GM18508 (cell line): ENCODE data around the gene RPS6KB1.
"Not testable (repeated sequence)": the region's sequence is repeated elsewhere in the genome, so short reads cannot be mapped to it uniquely, and the experiment has no call there.

Experiments
- ATAC-seq: cut with Tn5 transposase; IDR thresholded peaks from one replicate; pipeline ENCODE4 v1.9.1; 2021; ENCODE audit warnings: moderate number of reproducible peaks; ENCODE audit not compliant: insufficient read depth, unreplicated experiment

The RPS6KB1 gene

GRCh38 chr17:59869941-59870218 lies 23.0 kb upstream of the RPS6KB1 start:
- no peak for ATAC-seq

DNA sequence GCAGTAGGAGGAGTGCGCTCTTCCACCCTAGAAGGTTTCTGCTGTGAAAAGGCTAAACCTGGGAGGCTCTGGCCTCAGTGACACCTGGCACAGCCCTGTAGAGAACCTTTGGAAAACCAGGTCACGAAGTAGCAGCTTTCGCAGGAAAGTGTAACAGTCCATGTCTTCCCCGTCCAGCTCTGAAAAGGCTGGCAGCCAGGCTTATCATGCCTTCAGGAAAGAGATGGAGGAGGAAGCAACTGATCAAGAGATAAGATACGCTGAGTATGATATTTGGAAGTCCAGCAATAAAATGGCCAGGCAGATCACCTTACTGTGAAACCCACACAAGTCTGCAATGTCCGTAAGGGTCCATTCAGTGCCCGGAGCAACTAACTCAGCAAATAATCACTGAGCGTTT lies 22.4 kb upstream of the RPS6KB1 start:
- no peak for ATAC-seq

DNA sequence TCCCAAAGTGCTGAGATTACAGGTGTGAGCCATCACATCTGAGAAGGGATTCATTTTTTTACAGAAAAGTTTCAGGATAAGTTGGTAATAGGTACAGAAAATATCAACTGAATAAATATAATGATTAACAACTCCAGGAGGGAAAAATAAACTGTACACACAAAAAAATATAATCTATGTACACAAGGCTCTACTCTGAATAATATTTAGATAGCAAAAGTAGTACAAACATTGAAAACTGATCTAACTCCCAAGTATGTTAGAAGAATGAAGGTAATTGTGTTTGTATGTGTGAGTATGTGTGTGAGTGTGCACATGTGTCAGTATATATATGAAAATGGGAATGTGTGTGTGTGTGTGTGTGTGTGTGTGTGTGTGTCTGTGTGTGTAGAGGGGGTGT lies 20.6 kb upstream of the RPS6KB1 start:
- no peak for ATAC-seq

GRCh38 chr17:59873414-59873813 lies 19.5 kb upstream of the RPS6KB1 start:
- not testable (repeated sequence) for ATAC-seq

DNA sequence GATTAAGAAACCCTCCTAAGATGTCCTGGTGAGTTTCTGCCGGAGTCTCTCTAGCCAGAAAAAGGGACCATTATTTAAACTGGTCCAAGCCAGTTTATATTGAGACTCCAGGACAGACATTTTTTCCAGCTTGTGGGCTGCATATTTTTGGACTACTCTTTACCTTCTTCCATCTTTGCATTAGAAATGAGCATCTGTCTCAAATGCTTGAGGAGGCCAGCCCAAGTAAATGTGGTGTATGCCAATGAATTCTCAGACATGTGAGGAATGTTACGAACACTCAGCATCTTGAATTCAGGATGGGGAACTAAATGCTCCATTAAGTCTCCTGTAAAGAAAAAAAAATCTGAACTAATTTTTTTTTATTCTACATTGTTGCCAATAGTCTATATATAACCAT lies 18.5 kb upstream of the RPS6KB1 start:
- no peak for ATAC-seq

GRCh38 chr17:59876107-59876506 lies 16.8 kb upstream of the RPS6KB1 start:
- ATAC-seq = no peak

DNA sequence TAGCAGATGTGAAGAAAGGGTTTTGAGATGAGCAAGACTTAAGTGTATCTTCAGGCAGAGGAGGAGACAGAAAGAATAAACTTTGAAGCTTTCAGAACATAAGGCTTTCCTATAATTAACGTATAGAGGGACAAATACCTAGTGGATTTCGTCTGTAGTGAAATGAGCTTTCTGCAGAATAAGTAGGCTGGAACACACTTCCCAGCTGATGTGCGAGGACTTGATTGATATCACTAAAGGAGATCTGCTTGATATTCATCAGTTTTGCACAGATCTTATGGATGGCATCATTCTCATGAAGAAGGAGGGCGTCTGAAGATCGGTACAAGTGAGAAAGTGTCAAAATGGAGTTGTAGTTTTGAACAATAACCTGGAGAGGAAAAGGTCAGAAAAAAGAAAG lies 15.0 kb upstream of the RPS6KB1 start:
- ATAC-seq = no peak

DNA sequence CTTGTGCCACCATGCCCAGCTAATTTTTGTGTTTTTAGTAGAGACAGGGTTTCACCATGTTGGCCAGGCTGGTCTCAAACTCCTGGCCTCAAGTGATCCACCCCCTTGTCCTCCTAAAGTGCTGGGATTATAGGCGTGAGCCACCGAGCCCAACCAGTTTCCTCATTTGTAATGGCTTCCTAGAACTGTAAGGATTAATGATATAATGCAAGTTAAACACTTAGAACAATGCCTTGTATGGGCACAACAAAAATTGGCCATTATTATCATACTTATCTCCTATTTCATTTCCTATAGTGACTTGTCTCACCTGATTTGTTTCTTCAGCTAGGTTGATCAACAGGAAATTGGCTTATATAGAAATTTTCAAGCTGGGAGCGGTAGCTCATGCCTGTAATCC lies 14.3 kb upstream of the RPS6KB1 start:
- no peak for ATAC-seq

GRCh38 chr17:59884861-59885260 lies 8.1 kb upstream of the RPS6KB1 start:
- no peak for ATAC-seq

DNA sequence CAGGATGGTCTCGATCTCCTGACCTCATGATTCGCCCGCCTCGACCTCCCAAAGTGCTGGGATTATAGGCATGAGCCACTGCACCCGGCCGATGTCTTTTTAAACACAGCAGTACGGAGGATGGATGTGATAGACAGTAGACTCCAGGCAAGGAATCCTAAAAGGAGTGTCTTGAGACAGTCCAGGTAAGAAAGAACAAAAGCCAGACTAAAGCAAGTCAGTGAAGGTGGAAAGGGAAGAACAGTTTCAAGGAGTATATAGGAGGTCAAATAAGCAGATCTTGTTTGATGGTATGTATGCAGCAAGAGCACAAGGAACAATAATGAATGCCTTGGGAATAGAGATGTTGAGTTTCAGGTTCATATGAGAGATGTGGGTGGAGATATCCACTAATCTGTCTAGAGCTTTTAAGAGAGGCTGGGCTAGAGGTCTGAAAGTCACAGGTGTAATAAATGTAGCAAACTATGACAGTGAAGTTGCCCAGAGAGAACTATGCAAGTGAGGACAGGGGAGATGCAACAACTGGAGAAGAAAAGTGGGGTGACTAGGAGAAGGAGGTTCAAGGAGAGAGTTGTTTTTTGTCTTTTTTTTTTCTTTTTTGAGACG lies 4.7 kb upstream of the RPS6KB1 start:
- no peak for ATAC-seq

GRCh38 chr17:59890720-59891119 lies 2.2 kb upstream of the RPS6KB1 start:
- no peak for ATAC-seq

- peak; percentile 59 for ATAC-seq
Observed at GRCh38 chr17:59892251-59892923, 534 bp upstream of the RPS6KB1 start.

- no peak for ATAC-seq
Observed at GRCh38 chr17:59893676-59894100, 767 bp downstream of the RPS6KB1 start.

GRCh38 chr17:59897090-59897489 lies 4.2 kb downstream of the RPS6KB1 start:
- ATAC-seq = no peak

DNA sequence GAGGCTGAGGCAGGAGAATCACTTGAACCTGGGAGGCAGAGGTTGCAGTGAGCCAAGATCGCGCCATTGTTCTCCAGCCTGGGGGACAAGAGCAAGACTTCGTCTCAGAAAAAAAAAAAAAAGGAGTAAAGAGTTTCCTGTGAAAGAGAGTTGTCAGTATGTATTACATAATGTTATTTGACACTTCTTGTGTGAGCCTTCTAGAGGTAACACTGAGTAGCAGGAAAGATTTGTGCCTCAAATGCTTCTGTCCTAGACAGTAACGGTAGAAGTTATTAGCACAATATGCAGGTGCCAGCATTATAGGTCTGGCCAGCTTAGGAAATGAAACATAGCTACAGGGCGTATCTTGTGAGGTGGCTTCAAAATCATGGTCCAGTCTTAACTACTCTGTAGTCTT lies 6.2 kb downstream of the RPS6KB1 start:
- ATAC-seq = no peak

- ATAC-seq = no peak
Observed at GRCh38 chr17:59901604-59902003, 8.7 kb downstream of the RPS6KB1 start.

GRCh38 chr17:59903455-59903854 lies 10.5 kb downstream of the RPS6KB1 start:
- no peak for ATAC-seq

GRCh38 chr17:59907467-59907866 lies 14.5 kb downstream of the RPS6KB1 start:
- no peak for ATAC-seq

GRCh38 chr17:59914274-59914854 lies 21.4 kb downstream of the RPS6KB1 start:
- no peak for ATAC-seq

DNA sequence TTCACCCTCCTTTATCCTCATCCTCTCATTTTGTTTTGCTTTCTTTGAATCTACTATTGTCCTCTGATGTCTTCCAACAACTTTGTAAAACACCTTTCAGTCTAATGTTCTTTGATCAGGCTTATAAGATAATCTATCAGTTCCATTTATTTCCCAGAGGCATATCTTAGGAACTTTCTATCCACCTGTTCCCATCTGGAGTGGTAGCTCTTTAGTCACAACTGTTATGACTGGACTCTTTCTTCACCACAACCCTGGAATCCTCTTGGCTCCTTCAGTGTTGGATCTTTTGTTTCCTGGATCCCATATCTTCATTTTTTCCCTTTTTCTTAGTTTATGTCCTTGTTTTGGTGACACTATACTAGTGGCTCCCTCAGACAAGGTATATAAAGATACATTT lies 23.5 kb downstream of the RPS6KB1 start:
- no peak for ATAC-seq

DNA sequence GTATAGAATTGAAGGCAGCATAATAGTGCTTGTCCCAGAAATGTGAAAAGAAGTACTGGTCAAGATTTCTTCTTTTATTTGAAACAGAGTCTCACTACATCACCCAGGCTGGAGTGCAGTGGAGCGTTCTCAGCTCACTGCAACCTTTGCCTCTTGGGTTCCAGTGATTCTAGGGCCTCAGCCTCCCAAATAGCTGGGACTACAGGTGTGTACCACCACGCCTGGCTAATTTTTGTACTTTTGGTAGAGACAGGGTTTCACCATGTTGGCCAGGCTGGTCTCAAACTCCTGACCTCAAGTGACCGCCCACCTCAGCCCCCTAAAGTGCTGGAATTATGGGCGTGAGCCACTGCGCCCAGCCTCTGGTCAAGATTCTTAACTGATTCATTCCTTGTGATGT lies 27.7 kb downstream of the RPS6KB1 start:
- ATAC-seq = not testable (repeated sequence)

GRCh38 chr17:59930121-59930520 lies 37.2 kb downstream of the RPS6KB1 start:
- not testable (repeated sequence) for ATAC-seq
